Midbrain (tissue), 1 donor: ENCODE measurements around the gene EFHD2.
"Not testable (repeated sequence)": the region's sequence is repeated elsewhere in the genome, so short reads cannot be mapped to it uniquely, and the experiment has no call there.

Experiments
- DNase-seq: peaks from one replicate; lab custom pipeline; 2025; lab: John Stamatoyannopoulos, UW

Gene EFHD2

DNA sequence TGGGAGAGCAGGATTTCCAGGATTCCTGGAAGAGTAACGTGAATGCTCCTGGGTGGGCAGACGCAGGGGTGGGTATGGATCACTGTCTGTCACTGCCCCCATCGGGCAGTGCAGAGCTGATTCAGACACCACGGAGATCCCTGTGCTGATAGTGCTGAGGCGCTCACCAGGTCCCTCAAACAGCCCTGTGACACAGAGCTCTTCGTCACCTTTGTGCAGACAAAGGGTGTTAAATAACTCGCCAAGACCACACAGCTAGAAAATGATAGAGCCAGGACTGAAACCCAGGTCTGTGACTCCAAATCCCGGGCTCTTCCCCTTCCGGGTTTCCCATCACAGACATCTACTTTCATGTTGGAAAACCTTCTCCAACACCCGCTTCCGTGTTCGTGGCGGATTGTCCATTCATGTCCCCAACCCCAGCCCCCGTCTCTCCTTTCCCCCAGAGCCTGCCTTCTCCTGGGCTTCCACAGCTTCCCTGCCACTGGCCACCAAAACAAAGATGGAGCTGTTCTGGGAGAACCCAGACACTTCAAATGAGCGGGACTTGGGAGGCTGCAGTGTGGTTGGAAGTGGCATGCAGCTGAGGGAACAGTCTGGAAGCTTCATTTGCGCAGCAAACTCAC is 2.6 kb downstream of the EFHD2 start:
- no peak for DNase-seq

- peak; percentile 31 for DNase-seq
These were observed 3.2 kb downstream of the EFHD2 start for GRCh38 chr1:15412843-15413242.

- DNase-seq: no peak
These were observed 4.1 kb downstream of the EFHD2 start for GRCh38 chr1:15413563-15414444.

- no peak for DNase-seq
These were observed 4.8 kb downstream of the EFHD2 start for GRCh38 chr1:15414445-15414983.

GRCh38 chr1:15417059-15417934 is 7.6 kb downstream of the EFHD2 start:
- no peak for DNase-seq

GRCh38 chr1:15418806-15419515 is 9.3 kb downstream of the EFHD2 start:
- DNase-seq: no peak

- DNase-seq: no peak
These were observed 11.3 kb downstream of the EFHD2 start for GRCh38 chr1:15420853-15421465.

- DNase-seq: no peak
These were observed 13.2 kb downstream of the EFHD2 start for GRCh38 chr1:15422871-15423270.

- DNase-seq: no peak
These were observed 13.8 kb downstream of the EFHD2 start for GRCh38 chr1:15423355-15424077.

DNA sequence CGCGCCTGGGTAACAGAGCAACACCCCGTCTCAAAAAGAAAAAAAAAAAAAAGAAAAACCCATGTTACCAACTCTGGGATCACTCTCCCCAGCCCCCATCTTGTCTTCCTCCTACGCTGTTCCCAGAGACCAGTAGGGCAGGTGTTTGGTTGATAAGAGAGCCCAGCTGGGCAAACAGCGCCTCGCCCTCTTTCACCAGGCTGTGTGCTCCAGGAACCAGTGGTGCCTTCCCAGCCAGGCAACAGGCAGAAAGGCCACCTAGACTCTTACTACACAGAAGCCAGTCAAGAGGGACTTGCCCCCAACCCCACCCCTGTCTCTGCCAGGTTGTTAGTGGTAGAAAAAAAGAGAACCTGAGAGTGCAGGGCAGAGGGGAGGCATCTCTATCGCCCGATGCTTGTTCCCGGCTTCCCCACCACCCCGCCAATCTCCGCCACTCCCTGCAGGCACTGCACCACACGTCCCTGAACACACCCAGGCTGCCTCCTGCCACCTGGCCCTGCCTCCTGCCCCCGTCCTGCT is 14.5 kb downstream of the EFHD2 start:
- no peak for DNase-seq

- no peak for DNase-seq
These were observed 15.3 kb downstream of the EFHD2 start for GRCh38 chr1:15424981-15425380.

DNA sequence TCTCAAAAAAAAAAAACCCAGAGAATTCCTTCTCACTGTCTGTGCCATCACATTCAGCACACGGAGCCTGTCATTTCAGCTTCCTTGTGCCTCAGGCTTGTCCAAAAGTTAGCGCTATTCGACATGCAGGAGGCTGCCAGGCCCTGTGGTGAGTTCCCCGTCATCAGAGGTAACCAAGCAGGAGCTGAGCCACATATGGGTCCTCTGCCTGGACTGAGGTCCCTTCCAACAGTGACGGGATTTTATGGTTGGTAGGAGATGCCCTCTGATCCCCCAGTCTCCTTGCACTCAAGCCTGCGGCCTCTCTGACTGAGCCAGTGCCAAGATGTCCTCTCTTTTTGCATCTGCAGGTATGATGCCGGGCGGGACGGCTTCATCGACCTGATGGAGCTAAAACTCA is 15.8 kb downstream of the EFHD2 start:
- no peak for DNase-seq

GRCh38 chr1:15425958-15426357 is 16.3 kb downstream of the EFHD2 start:
- DNase-seq: no peak

- DNase-seq: no peak
These were observed 17.0 kb downstream of the EFHD2 start for GRCh38 chr1:15426492-15427279.

DNA sequence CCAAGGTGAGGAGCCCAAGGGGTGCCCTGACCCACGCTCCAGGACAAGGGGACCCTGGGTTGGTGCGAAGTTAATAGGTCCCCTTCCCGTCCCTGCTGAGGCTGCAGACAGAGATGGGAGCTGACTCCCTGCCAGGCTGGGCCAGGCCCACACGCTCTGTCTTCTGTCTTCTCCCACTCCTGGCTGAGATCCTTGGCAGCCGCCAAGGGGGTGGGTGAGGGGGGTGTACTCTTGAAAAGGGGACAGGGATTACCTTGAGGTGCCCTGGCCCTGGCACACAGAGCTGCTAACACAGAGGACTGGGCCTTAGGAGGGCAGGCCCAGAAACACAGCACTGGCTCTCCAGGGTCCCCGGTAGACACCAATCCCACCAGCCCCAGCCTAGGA is 17.6 kb downstream of the EFHD2 start:
- DNase-seq: no peak

DNA sequence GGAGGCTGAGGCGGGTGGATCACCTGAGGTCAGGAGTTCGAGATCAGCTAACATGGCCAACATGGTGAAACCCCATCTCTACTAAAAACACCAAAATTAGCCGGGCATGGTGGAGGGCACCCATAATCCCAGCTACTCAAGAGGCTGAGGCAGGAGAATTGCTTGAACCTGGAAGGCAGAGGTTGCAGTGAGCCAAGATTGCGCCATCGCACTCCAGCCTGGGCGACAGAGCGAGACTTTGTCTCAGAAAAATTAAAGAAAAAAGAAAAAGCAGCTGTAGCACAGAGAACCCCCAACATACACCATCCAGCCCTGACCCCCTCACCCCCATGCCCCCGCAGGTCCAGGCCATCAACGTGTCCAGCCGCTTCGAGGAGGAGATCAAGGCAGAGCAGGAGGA is 18.6 kb downstream of the EFHD2 start:
- not testable (repeated sequence) for DNase-seq

- DNase-seq: no peak
These were observed 19.2 kb downstream of the EFHD2 start for GRCh38 chr1:15428815-15429435.

- no peak for DNase-seq
These were observed 20.0 kb downstream of the EFHD2 start for GRCh38 chr1:15429701-15430149.
